ENCODE measurements around the gene PACC1.

DNA sequence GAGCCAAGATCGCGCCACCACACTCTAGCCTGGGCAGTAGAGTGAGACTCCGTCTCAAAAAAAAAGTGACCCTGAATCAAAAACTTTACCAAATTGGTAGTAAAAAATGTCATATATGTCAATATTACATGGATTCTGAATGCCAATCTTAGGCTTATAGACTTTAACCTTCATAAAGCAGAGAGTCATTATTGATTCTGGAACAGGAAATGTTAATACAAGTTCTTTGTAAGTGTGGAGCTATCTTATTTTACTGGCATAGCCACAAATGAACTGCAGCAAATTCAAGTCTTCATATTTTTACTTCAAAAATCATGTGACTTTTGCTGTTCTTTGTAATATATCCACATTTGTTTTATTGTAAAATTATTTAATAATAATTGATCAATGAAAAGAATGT, 88.1 kb downstream of the PACC1 start:
- no peak for TF ChIP-seq POLR2A (IDR thresholded peaks at IDR 0.05)
- TF ChIP-seq, protein P1, sequence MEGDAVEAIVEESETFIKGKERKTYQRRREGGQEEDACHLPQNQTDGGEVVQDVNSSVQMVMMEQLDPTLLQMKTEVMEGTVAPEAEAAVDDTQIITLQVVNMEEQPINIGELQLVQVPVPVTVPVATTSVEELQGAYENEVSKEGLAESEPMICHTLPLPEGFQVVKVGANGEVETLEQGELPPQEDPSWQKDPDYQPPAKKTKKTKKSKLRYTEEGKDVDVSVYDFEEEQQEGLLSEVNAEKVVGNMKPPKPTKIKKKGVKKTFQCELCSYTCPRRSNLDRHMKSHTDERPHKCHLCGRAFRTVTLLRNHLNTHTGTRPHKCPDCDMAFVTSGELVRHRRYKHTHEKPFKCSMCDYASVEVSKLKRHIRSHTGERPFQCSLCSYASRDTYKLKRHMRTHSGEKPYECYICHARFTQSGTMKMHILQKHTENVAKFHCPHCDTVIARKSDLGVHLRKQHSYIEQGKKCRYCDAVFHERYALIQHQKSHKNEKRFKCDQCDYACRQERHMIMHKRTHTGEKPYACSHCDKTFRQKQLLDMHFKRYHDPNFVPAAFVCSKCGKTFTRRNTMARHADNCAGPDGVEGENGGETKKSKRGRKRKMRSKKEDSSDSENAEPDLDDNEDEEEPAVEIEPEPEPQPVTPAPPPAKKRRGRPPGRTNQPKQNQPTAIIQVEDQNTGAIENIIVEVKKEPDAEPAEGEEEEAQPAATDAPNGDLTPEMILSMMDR (IDR thresholded peaks at IDR 0.05): no peak
